ENCODE measurements around the gene ISYNA1. TPM values are rescaled to one million over a fixed set of nuclear protein-coding genes. Genes with fewer than 3 reads are reported as not detected.

ISYNA1 gene
- total and polyA plus RNA-seq, 11 donors = 14.0 to 60.6 (median 24.0) TPM

DNA sequence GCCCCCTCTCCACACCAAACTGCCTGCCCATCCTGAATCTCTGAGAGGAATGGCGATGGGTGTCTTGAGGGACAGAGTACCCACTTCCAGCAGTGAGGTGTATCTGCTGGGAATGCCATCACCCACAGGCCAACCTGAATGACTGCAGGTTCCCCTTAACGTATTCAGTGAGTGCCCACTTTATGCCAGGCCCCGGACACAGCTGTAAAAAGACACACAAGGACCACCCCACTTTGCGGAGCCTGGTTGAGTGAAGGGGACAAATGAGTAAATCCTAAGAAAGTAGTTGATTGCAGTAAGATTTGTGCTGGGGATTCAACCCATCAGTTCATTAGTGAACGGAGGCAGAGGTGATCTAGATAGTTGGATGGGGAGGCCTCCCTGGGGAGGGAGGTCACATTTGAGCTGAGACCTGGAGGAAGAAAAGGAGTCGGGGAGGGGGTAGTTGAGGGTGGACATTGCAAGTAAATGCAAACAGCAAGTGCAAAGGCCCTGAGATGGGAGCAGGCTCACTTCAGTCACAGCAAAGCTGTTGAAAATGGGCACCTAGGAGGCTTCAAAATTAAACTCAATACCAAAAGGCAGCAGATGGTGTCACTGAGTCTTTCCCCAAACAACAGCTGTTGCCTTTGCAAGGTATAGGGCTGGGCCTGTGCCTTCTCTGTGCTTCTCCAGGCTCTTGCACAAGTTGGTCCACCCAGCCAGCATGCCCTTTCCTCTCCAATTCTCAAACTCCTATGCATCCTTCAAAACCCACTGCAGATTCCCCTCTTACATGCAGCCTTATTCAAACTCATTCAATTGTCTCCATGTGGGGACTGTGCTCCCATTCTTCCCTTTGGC lies 47.6 kb downstream of the ISYNA1 start:
- no peak for ATAC-seq
- TF ChIP-seq POLR2A (IDR thresholded peaks at IDR 0.05) = no peak
- TF ChIP-seq, protein P1, sequence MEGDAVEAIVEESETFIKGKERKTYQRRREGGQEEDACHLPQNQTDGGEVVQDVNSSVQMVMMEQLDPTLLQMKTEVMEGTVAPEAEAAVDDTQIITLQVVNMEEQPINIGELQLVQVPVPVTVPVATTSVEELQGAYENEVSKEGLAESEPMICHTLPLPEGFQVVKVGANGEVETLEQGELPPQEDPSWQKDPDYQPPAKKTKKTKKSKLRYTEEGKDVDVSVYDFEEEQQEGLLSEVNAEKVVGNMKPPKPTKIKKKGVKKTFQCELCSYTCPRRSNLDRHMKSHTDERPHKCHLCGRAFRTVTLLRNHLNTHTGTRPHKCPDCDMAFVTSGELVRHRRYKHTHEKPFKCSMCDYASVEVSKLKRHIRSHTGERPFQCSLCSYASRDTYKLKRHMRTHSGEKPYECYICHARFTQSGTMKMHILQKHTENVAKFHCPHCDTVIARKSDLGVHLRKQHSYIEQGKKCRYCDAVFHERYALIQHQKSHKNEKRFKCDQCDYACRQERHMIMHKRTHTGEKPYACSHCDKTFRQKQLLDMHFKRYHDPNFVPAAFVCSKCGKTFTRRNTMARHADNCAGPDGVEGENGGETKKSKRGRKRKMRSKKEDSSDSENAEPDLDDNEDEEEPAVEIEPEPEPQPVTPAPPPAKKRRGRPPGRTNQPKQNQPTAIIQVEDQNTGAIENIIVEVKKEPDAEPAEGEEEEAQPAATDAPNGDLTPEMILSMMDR (IDR thresholded peaks at IDR 0.05) = no peak
- Histone ChIP-seq H3K4me1 (peaks cover 0 to 44% (median 15%) of the 10 kb centered on the region in 12 donors), H3K27me3 (no peaks in the 10 kb centered on the region), H3K9me3 (peaks cover 0 to 4% (median 0%) of the 10 kb centered on the region in 12 donors), H3K4me3 (no peak overlapping the region), H3K36me3 (peaks cover 0 to 28% (median 0%) of the 10 kb centered on the region in 9 donors), H3K27ac (no peak overlapping the region)
- intact Hi-C loops (cut with DNase I) = loop anchor here in 3 of 10 donors (5.0 to 10.0 kb wide), 2 partner anchors 33 to 115 kb away; partner anchors contain the start of gene IQCN (in 1 of the 3)
- WGBS, 4 donors = 80 to 95% (median 86%) methylated on average over 6 of the region's 6 CpGs
- DNase-seq = no peak

DNA sequence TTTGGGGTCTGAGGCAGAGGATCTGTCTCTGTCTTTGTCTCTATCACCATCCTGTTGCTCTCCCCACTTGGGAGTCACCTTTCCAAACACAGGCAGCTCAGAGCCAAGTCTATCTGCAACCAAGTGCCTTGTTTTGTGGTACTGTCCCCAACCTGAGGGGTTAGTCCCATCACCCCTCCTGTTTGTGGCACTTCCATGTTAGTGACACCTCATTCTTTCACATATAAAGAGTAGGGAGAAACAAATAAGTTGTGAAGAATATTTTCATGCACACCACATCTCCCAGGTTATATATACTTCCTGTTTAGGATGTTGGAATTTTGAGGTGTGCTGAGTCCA lies 48.2 kb downstream of the ISYNA1 start:
- H3K27me3 ChIP-seq = no peaks in the 10 kb centered on the region
- ATAC-seq = no peak
- peaks cover 0 to 4% (median 0%) of the 10 kb centered on the region in 12 donors for H3K9me3 ChIP-seq
- no peak overlapping the region for H3K27ac ChIP-seq
- peaks cover 0 to 28% (median 0%) of the 10 kb centered on the region in 9 donors for H3K36me3 ChIP-seq
- H3K4me1 ChIP-seq = peaks cover 0 to 44% (median 15%) of the 10 kb centered on the region in 12 donors
- H3K4me3 ChIP-seq = no peak overlapping the region
- TF ChIP-seq, protein P1 (IDR thresholded peaks at IDR 0.05) = no peak
- intact Hi-C loops (cut with DNase I) = loop anchor here in 6 of 10 donors (2.0 to 10.0 kb wide), 4 partner anchors 21 to 115 kb away; partner anchors contain the start of gene IQCN (in 2 of the 6)
- no peak for DNase-seq

DNA sequence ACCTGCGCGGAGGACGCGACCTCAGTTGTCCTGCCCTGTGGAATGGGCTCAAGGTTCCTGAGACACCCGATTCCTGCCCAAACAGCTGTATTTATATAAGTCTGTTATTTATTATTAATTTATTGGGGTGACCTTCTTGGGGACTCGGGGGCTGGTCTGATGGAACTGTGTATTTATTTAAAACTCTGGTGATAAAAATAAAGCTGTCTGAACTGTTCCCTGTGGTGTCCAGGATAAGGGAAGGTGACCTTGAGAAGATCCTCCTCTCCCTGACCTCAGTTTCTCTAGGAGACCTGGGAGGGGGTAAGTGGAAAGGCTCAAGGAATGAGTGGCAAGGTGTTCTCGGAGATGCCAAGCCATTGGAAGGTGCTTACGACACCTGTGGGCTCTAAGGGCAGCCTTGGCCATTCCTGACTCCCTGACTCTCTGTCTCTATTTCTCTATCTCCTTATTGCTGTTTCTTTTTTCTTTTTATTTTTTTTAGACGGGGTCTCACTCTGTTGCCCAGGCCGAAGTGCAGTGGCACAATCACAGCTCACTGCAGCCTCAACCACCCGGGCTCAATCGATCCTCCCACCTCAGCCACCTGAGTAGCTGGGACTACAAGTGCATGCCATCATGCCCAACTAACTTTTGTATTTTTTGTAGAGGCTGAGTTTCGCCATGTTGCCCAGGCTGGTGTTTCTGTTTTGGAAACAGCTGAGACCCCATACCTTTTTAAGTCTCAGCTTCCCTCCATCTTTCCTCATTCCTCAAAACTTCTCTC lies 48.8 kb downstream of the ISYNA1 start:
- Histone ChIP-seq H3K27me3 (no peaks in the 10 kb centered on the region), H3K4me3 (peak overlapping the region in 9 of 12 donors; percentile 38 to 59 (median 45)), H3K36me3 (peaks cover 0 to 28% (median 0%) of the 10 kb centered on the region in 9 donors), H3K27ac (peak overlapping the region in 3 of 12 donors; percentile 22 to 86 (median 63)), H3K4me1 (peaks cover 0 to 44% (median 15%) of the 10 kb centered on the region in 12 donors), H3K9me3 (peaks cover 0 to 4% (median 0%) of the 10 kb centered on the region in 12 donors)
- intact Hi-C loops (cut with DNase I) = loop anchor here in 4 of 10 donors (1.0 to 10.0 kb wide), 4 partner anchors 21 to 114 kb away; partner anchors contain the start of gene IQCN (in 1 of the 4)
- TF ChIP-seq, protein P1 (IDR thresholded peaks at IDR 0.05) = no peak
- no peak for TF ChIP-seq POLR2A (IDR thresholded peaks at IDR 0.05)
- ATAC-seq (no peak), DNase-seq (no peak)
- WGBS, 4 donors = 83 to 84% (median 84%) methylated on average over 12 to 13 of the region's 13 CpGs

All from heart left ventricle (tissue), 16 donors.